ENCODE results near the gene PRICKLE4. TPM values are rescaled to one million over a fixed set of nuclear protein-coding genes. Genes with fewer than 3 reads are reported as not detected.

PRICKLE4 gene
- total and polyA plus RNA-seq, 2 of the 13 experiments (the other 11 are each of a cell fraction or from before 2014, with no cell fraction given), result 0.92 to 1.2 TPM

DNA sequence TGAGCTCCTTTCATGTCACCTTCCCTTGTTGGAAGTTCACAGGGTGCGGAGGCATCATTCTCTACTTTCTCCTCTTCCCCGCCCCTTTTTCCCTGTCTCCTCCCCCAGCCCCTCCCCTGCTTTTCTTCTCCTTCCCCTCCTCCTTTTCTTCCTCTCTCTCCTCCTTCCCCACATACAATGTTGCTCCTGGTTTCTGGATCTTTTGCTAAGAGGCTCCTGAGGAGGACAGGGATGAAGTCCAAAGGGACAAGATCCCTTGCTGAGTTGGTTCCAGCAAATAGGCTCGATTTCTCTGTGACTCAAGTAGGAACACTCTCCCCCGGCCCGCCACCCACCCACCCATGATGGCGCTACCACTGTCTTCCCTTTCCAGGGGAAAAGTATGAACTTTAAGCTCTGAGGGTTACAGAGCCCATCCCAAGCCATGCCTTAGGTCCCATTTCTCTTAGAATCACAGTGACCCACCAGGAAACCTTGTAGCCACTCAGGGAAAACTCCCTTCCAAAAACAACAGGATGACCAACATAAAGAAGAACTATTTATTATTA is 44.3 kb upstream of the PRICKLE4 start:
- Histone ChIP-seq H3K9me3 (ENCODE audit: low read length) (no peaks in the 10 kb centered on the region), H3K4me1 (ENCODE audit: insufficient read depth, low read length) (peaks cover 71% of the 10 kb centered on the region), H3K36me3 (replicated peaks in 1 of 2; ENCODE audit: control insufficient read depth in 1 of 2, insufficient read depth in 2 of 2, low read length in 2 of 2) (no peaks in the 10 kb centered on the region), H3K4me2 (ENCODE audit: low read depth, low read length) (peak overlapping the region; percentile 90), H3K9ac (ENCODE audit: insufficient read depth, low read depth, low read length) (peak overlapping the region; percentile 51; the same call in 1 of the 2 replicates), H3K4me3 (replicated peaks in 1 of 3; ENCODE audit: insufficient read depth in 1 of 3, low read depth in 2 of 3, low read length in 3 of 3) (peak overlapping the region in 2 of 3 experiments; percentile 51 to 76; a peak in 3 of 6 replicates), H4K20me1 (ENCODE audit: insufficient read depth, low read length) (no peaks in the 10 kb centered on the region), H2AFZ (ENCODE audit: low read length) (no peak overlapping the region), H3K27me3 (ENCODE audit: control insufficient read depth in 1 of 2, insufficient read depth in 2 of 2, low read length in 2 of 2) (no peaks in the 10 kb centered on the region; a peak in 1 of 5 replicates), H3K27ac (ENCODE audit: extremely low read length, insufficient read depth, low read length) (peak overlapping the region; percentile 51), H3K79me2 (ENCODE audit: insufficient read depth, low read length) (peaks cover 3% of the 10 kb centered on the region)
- in situ Hi-C loops (cut with HindIII; ENCODE audit: extremely low pct_ligation_motif_present, low pct_unique_long_range_greater_than_20kb), result loop anchor here (5.0 kb wide), 1 partner anchor 41 kb away; the partner anchor contains the start of gene FRS3
- CTCF ChIA-PET (ENCODE audit: low intra/inter-chr PET ratio, low total read pairs), result interaction anchor here (1.0 to 3.0 kb wide), 4 partner anchors 40 to 51 kb away, joined by 5 to 44 read pairs (median 8); partner anchors contain the start of genes FRS3 and TOMM6
- FAIRE-seq (no peak), DNase-seq (ENCODE audit: low spot score) (no peak), ATAC-seq (no peak)
- WGBS (ENCODE audit: low lambda C conversion rate), result 91% methylated on average over 6 of the region's 6 CpGs
- intact Hi-C loops (cut with micrococcal nuclease; ENCODE audit: unreplicated experiment), result no loop called here
- POLR2A ChIA-PET, result interaction anchor here (4.7 to 10.4 kb wide), 3 partner anchors 11 to 51 kb away, joined by 60 to 120 read pairs (median 112); partner anchors contain the start of genes PGC and TOMM6
- no TSS peak for BruUV-seq (replicated peaks)
- TF ChIP-seq XRCC5 (optimal IDR thresholded peaks at IDR 0.05; ENCODE audit: low read length) (no peak), SMAD3 (CRISPR knock-in tag; IDR thresholded peaks at IDR 0.05) (no peak), ZBTB21 (CRISPR knock-in tag; IDR thresholded peaks at IDR 0.05) (0 out of 2 replicates have a peak, but pooled peaks have one; percentile 4), HOXD1 (CRISPR knock-in tag; IDR thresholded peaks at IDR 0.05) (no peak), ZNF232 (CRISPR knock-in tag; IDR thresholded peaks at IDR 0.05; ENCODE audit: borderline replicate concordance) (no peak), ZNF772 (CRISPR knock-in tag; IDR thresholded peaks at IDR 0.05) (0 out of 2 replicates have a peak, but pooled peaks have one; percentile 4)
- TF ChIP-seq, protein P1, sequence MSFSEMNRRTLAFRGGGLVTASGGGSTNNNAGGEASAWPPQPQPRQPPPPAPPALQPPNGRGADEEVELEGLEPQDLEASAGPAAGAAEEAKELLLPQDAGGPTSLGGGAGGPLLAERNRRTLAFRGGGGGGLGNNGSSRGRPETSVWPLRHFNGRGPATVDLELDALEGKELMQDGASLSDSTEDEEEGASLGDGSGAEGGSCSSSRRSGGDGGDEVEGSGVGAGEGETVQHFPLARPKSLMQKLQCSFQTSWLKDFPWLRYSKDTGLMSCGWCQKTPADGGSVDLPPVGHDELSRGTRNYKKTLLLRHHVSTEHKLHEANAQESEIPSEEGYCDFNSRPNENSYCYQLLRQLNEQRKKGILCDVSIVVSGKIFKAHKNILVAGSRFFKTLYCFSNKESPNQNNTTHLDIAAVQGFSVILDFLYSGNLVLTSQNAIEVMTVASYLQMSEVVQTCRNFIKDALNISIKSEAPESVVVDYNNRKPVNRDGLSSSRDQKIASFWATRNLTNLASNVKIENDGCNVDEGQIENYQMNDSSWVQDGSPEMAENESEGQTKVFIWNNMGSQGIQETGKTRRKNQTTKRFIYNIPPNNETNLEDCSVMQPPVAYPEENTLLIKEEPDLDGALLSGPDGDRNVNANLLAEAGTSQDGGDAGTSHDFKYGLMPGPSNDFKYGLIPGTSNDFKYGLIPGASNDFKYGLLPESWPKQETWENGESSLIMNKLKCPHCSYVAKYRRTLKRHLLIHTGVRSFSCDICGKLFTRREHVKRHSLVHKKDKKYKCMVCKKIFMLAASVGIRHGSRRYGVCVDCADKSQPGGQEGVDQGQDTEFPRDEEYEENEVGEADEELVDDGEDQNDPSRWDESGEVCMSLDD (CRISPR knock-in tag; IDR thresholded peaks at IDR 0.05; ENCODE audit: borderline replicate concordance), result no peak
- TF ChIP-seq, protein P2, sequence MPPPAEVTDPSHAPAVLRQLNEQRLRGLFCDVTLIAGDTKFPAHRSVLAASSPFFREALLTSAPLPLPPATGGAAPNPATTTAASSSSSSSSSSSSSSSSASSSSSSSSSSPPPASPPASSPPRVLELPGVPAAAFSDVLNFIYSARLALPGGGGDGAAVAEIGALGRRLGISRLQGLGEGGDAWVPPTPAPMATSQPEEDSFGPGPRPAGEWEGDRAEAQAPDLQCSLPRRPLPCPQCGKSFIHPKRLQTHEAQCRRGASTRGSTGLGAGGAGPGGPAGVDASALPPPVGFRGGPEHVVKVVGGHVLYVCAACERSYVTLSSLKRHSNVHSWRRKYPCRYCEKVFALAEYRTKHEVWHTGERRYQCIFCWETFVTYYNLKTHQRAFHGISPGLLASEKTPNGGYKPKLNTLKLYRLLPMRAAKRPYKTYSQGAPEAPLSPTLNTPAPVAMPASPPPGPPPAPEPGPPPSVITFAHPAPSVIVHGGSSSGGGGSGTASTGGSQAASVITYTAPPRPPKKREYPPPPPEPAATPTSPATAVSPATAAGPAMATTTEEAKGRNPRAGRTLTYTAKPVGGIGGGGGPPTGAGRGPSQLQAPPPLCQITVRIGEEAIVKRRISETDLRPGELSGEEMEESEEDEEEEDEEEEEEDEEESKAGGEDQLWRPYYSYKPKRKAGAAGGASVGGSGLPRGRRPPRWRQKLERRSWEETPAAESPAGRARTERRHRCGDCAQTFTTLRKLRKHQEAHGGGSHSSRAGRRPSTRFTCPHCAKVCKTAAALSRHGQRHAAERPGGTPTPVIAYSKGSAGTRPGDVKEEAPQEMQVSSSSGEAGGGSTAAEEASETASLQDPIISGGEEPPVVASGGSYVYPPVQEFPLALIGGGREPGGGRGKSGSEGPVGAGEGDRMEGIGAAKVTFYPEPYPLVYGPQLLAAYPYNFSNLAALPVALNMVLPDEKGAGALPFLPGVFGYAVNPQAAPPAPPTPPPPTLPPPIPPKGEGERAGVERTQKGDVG (CRISPR knock-in tag; IDR thresholded peaks at IDR 0.05; ENCODE audit: borderline replicate concordance), result no peak
- TF ChIP-seq, protein P3, sequence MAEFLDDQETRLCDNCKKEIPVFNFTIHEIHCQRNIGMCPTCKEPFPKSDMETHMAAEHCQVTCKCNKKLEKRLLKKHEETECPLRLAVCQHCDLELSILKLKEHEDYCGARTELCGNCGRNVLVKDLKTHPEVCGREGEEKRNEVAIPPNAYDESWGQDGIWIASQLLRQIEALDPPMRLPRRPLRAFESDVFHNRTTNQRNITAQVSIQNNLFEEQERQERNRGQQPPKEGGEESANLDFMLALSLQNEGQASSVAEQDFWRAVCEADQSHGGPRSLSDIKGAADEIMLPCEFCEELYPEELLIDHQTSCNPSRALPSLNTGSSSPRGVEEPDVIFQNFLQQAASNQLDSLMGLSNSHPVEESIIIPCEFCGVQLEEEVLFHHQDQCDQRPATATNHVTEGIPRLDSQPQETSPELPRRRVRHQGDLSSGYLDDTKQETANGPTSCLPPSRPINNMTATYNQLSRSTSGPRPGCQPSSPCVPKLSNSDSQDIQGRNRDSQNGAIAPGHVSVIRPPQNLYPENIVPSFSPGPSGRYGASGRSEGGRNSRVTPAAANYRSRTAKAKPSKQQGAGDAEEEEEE (CRISPR knock-in tag; IDR thresholded peaks at IDR 0.05; ENCODE audit: borderline replicate concordance), result no peak
- TF ChIP-seq, protein P4, sequence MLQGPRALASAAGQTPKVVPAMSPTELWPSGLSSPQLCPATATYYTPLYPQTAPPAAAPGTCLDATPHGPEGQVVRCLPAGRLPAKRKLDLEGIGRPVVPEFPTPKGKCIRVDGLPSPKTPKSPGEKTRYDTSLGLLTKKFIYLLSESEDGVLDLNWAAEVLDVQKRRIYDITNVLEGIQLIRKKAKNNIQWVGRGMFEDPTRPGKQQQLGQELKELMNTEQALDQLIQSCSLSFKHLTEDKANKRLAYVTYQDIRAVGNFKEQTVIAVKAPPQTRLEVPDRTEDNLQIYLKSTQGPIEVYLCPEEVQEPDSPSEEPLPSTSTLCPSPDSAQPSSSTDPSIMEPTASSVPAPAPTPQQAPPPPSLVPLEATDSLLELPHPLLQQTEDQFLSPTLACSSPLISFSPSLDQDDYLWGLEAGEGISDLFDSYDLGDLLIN (CRISPR knock-in tag; IDR thresholded peaks at IDR 0.05; ENCODE audit: borderline replicate concordance), result no peak
- TF ChIP-seq, protein P5, sequence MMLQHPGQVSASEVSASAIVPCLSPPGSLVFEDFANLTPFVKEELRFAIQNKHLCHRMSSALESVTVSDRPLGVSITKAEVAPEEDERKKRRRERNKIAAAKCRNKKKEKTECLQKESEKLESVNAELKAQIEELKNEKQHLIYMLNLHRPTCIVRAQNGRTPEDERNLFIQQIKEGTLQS (CRISPR knock-in tag; IDR thresholded peaks at IDR 0.05), result no peak
- TF ChIP-seq, protein P6, sequence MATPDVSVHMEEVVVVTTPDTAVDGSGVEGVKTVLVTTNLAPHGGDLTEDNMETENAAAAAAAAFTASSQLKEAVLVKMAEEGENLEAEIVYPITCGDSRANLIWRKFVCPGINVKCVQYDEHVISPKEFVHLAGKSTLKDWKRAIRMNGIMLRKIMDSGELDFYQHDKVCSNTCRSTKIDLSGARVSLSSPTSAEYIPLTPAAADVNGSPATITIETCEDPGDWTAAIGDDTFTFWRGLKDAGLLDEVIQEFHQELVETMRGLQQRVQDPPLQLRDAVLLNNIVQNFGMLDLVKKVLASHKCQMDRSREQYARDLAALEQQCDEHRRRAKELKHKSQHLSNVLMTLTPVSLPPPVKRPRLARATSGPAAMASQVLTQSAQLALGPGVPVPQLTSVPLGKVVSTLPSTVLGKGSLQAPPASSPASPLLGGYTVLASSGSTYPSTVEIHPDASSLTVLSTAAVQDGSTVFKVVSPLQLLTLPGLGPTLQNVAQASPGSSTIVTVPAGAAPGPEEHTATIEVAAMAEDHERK (CRISPR knock-in tag; IDR thresholded peaks at IDR 0.05; ENCODE audit: low read depth), result no peak

Data from HepG2 (cell line).